ENCODE results near the gene RNF207.

- TF ChIP-seq CTCF (IDR thresholded peaks at IDR 0.05) (no peak), POLR2A (IDR thresholded peaks at IDR 0.05; ENCODE audit: low read depth) (no peak), EP300 (IDR thresholded peaks at IDR 0.05) (no peak), POLR2AphosphoS5 (IDR thresholded peaks at IDR 0.05) (no peak)
Observed at GRCh38 chr1:6235296-6235677, 29.4 kb downstream of the RNF207 start.

All from esophagus muscularis mucosa (tissue), 4 donors.